ELR (cell line): Measurements from ENCODE around the gene PPP1R12C.
A peak's percentile ranks its signal among the peaks of the same experiment; 100 is the strongest.
"Not testable (repeated sequence)": the region's sequence is repeated elsewhere in the genome, so short reads cannot be mapped to it uniquely, and the experiment has no call there.

Experiments used
- DNase-seq: peaks from one replicate; pipeline ENCODE4 v3.0.0-alpha.2; 2015; ENCODE audit warnings: low read depth

Gene PPP1R12C

GRCh38 chr19:55116859-55117662, at the start of gene PPP1R12C:
TSS of gene PPP1R12C (minus strand) at chr19:55117637. CDS start at chr19:55117543, 94 bp downstream.
- peak; percentile 32 for DNase-seq

GRCh38 chr19:55166530-55167268, 49.3 kb upstream of the PPP1R12C start, which contains the start of gene DNAAF3:
TSS of gene DNAAF3 (minus strand) at chr19:55166613. CDS start at chr19:55166413, 200 bp downstream.
- peak; percentile 97 for DNase-seq

- peak; percentile 77 for DNase-seq
Measured at GRCh38 chr19:55165952-55166529, 48.6 kb upstream of the PPP1R12C start.

GRCh38 chr19:55161571-55162322, 44.3 kb upstream of the PPP1R12C start:
- no peak for DNase-seq

- no peak for DNase-seq
Measured at GRCh38 chr19:55160986-55161365, 43.5 kb upstream of the PPP1R12C start.

GRCh38 chr19:55160128-55160985, 42.9 kb upstream of the PPP1R12C start:
- DNase-seq: peak; percentile 92

GRCh38 chr19:55158848-55159749, 41.7 kb upstream of the PPP1R12C start:
- peak; percentile 53 for DNase-seq

- no peak for DNase-seq
Measured at GRCh38 chr19:55158423-55158822, 41.0 kb upstream of the PPP1R12C start.

- no peak for DNase-seq
Measured at GRCh38 chr19:55157064-55157908, 39.8 kb upstream of the PPP1R12C start, which contains the start of gene TNNI3. TSS of gene TNNI3 (minus strand) at chr19:55157732. CDS start at chr19:55157589, 143 bp downstream.

GRCh38 chr19:55156202-55157063, 39.0 kb upstream of the PPP1R12C start:
- DNase-seq: peak; percentile 22

GRCh38 chr19:55155784-55156183, 38.3 kb upstream of the PPP1R12C start:
- DNase-seq: not testable (repeated sequence)

- DNase-seq: no peak
Measured at GRCh38 chr19:55153652-55154264, 36.3 kb upstream of the PPP1R12C start.

GRCh38 chr19:55152017-55152416, 34.6 kb upstream of the PPP1R12C start:
- DNase-seq: peak; percentile 15

GRCh38 chr19:55149078-55150003, 31.9 kb upstream of the PPP1R12C start, which contains the start of gene TNNT1:
TSS of gene TNNT1 (minus strand) at chr19:55149206. CDS start at chr19:55147157, 2,049 bp downstream.
- DNase-seq: peak; percentile 19

GRCh38 chr19:55147545-55148251, 30.3 kb upstream of the PPP1R12C start:
- no peak for DNase-seq
